A673 (cell line): ENCODE results near the gene PSMG4.

ENCODE experiments used
- CTCF ChIP-seq: fragments of 300-800, 200-600 bp; sonication (generic); conservative IDR thresholded peaks from 2 replicates; pipeline ENCODE4 v1.5.1; 2017; ENCODE audit warnings: low read depth, mild to moderate bottlenecking, antibody characterized with exemption, low read length, moderate library complexity, mixed read lengths
- EZH2 ChIP-seq: fragments of 200-600 bp; sonication (generic); IDR thresholded peaks from 2 replicates; pipeline ENCODE4 v1.6.1; 2017; ENCODE audit warnings: borderline replicate concordance, low read depth, mild to moderate bottlenecking, mixed read lengths, antibody characterized with exemption, low read length; ENCODE audit not compliant: poor library complexity, severe bottlenecking

- TF ChIP-seq CTCF (no peak), EZH2 (no peak)
These were observed 33.2 kb downstream of the PSMG4 start for GRCh38 chr6:3291987-3292386.
